Measurements from ENCODE around the gene RPRML.

DNA sequence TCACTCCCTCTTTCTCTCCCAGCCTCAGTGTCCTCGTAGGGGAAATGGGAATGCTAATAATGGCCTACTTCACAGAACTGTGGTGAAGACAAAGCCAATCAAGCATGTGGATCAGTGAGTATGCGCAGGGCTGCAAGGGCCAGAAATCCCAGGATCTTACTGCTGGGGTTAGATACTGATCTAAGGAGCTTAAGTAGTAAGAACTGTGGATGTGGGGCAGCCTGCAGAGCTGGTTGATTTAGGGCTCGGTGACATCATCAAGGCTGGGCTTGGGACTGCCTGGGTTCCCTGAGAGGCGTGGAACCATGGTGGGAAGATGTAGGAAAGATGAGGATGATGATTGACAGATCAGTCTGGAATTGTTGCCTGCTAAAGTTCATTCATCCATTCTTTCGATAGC lies 30.5 kb downstream of the RPRML start:
- TF ChIP-seq EZH2 (IDR thresholded peaks at IDR 0.05) (no peak), CTCF (IDR thresholded peaks at IDR 0.05) (no peak), EZH2phosphoT487 (IDR thresholded peaks at IDR 0.05) (no peak)

Measured in neural progenitor cell (in vitro differentiated cells).